CD14-positive monocyte (primary cell): Measurements from ENCODE around the gene ZNF223. TPM values are rescaled to one million over a fixed set of nuclear protein-coding genes. Genes with fewer than 3 reads are reported as not detected.

Source experiments
- DNase-seq, 3 donors: peaks; one replicate each; pipeline ENCODE4 v3.0.0-alpha.2; 2011 to 2022
- H2AFZ ChIP-seq: 2 replicates; pipeline ENCODE4 v1.6.0; 2012; ENCODE audit warnings: mild to moderate bottlenecking, low read depth, low read length, inconsistent platforms; ENCODE audit not compliant: insufficient read depth, poor library complexity, severe bottlenecking
- H3K27ac ChIP-seq, 2 donors: 1 replicate in 1 of 2; 2 replicates in 1 of 2; pipeline ENCODE4 v1.5.1; 2012 to 2013; ENCODE audit warnings: low read length in 2 of 2, control low read depth in 1 of 2, inconsistent platforms in 1 of 2, low read depth in 1 of 2, mild to moderate bottlenecking in 1 of 2
- H3K27me3 ChIP-seq, 2 donors: one replicate each; pipeline versions ENCODE4 v1.6.0 to v1.6.1; 2011 to 2013; ENCODE audit warnings: low read length in 2 of 2; ENCODE audit not compliant: control insufficient read depth in 2 of 2, insufficient read depth in 2 of 2
- H3K36me3 ChIP-seq, 2 donors: replicated peaks in 1 of 2; 1 replicate in 1 of 2; 2 replicates in 1 of 2; pipeline versions ENCODE4 v1.5.1 to v1.6.1; 2012 to 2013; ENCODE audit warnings: low read length in 2 of 2, control low read depth in 1 of 2, inconsistent platforms in 1 of 2, mild to moderate bottlenecking in 1 of 2; ENCODE audit not compliant: insufficient read depth in 2 of 2, control insufficient read depth in 1 of 2
- H3K4me1 ChIP-seq, 2 donors: 1 replicate in 1 of 2; 2 replicates in 1 of 2; pipeline versions ENCODE4 v1.5.1 to v1.6.1; 2012 to 2013; ENCODE audit warnings: low read length in 2 of 2, control low read depth in 1 of 2, inconsistent platforms in 1 of 2, mild to moderate bottlenecking in 1 of 2, moderate library complexity in 1 of 2; ENCODE audit not compliant: insufficient read depth in 2 of 2, control insufficient read depth in 1 of 2
- H3K4me2 ChIP-seq: replicated peaks from 2 replicates; pipeline ENCODE3; 2012; ENCODE audit warnings: low read length, moderate library complexity, mild to moderate bottlenecking; ENCODE audit not compliant: poor library complexity, severe bottlenecking; ENCODE audit errors: extremely low read depth
- H3K4me3 ChIP-seq, 3 experiments: fragments of 200-600 bp in 1 of 3; sonication (generic) in 1 of 3; replicated peaks in 1 of 3; 1 replicate in 2 of 3; 2 replicates in 1 of 3; pipeline ENCODE4 v1.5.1; 2011 to 2013; ENCODE audit warnings: low read length in 3 of 3, mild to moderate bottlenecking in 3 of 3, control low read depth in 2 of 3, low read depth in 2 of 3, inconsistent platforms in 1 of 3, moderate library complexity in 1 of 3
- H3K79me2 ChIP-seq: 2 replicates; pipeline ENCODE4 v1.6.0; 2012; ENCODE audit warnings: mild to moderate bottlenecking, control low read depth, inconsistent platforms, low read length, moderate library complexity; ENCODE audit not compliant: insufficient read depth
- H3K9ac ChIP-seq: 2 replicates; pipeline ENCODE4 v1.6.0; 2017; ENCODE audit warnings: low read length, mild to moderate bottlenecking; ENCODE audit not compliant: insufficient read depth, poor library complexity, severe bottlenecking
- H3K9me3 ChIP-seq, 2 donors: replicated peaks in 1 of 2; 1 replicate in 1 of 2; 2 replicates in 1 of 2; pipeline versions ENCODE4 v1.5.1 to v1.6.1; 2012 to 2013; ENCODE audit warnings: low read length in 2 of 2, control low read depth in 1 of 2; ENCODE audit not compliant: control insufficient read depth in 1 of 2, insufficient read depth in 1 of 2
- H4K20me1 ChIP-seq: 2 replicates; pipeline ENCODE4 v1.6.0; 2012; ENCODE audit warnings: mild to moderate bottlenecking, low read length, control low read depth, moderate library complexity; ENCODE audit not compliant: insufficient read depth
- H3K27ac Mint-ChIP-seq, 7 donors: one replicate each; pipeline ENCODE4 v1.8.0; 2020; ENCODE audit warnings: mild to moderate bottlenecking in 7 of 7, mixed read lengths in 7 of 7, moderate library complexity in 6 of 7, inconsistent platforms in 2 of 7
- H3K27me3 Mint-ChIP-seq, 3 donors: one replicate each; pipeline ENCODE4 v1.8.0; 2021 to 2022; ENCODE audit warnings: low read depth in 3 of 3, mild to moderate bottlenecking in 3 of 3, mixed read lengths in 3 of 3, moderate library complexity in 3 of 3, inconsistent platforms in 1 of 3
- H3K36me3 Mint-ChIP-seq, 2 donors: one replicate each; pipeline ENCODE4 v1.8.0; 2020; ENCODE audit warnings: mixed read lengths in 2 of 2, inconsistent platforms in 1 of 2, mild to moderate bottlenecking in 1 of 2
- H3K4me1 Mint-ChIP-seq: one replicate; pipeline ENCODE4 v1.8.0; 2020; ENCODE audit warnings: mild to moderate bottlenecking, mixed read lengths
- H3K4me3 Mint-ChIP-seq, 2 donors: one replicate each; pipeline ENCODE4 v1.8.0; 2020; ENCODE audit warnings: mild to moderate bottlenecking in 2 of 2, mixed read lengths in 2 of 2, moderate library complexity in 1 of 2
- H3K9me3 Mint-ChIP-seq, 7 donors: one replicate each; pipeline ENCODE4 v1.8.0; 2020 to 2022; ENCODE audit warnings: mixed read lengths in 7 of 7, mild to moderate bottlenecking in 6 of 7, moderate library complexity in 6 of 7, inconsistent platforms in 2 of 7
- CTCF ChIP-seq: fragments of 200-600 bp; IDR thresholded peaks from one replicate; pipeline ENCODE4 v1.8.0; 2022; ENCODE audit warnings: antibody characterized with exemption, mild to moderate bottlenecking
- WGBS: methylation state at CpG from one replicate; pipeline ENCODE4 v1.1.5; 2013; ENCODE audit warnings: missing lambda C conversion rate; ENCODE audit not compliant: insufficient coverage; 5-methylcytosine and 5-hydroxymethylcytosine counted together
- intact Hi-C, 2 donors: fragments of 100-400 bp; cut with micrococcal nuclease; formaldehyde crosslinking; loops; one replicate each; pipeline versions ENCODE4 v1.15.0 to v1.15.1; 2023
- polyA plus RNA-seq, 3 donors: library from polyadenylated mRNA; depleted of rRNA in 1 of 3; unstranded in 2 of 3; stranded (reverse) in 1 of 3; fragments of 300-500 nt in 2 of 3; fragments of >200 nt in 1 of 3; fragmentation: Illumina TruSeq in 2 of 3; gene quantifications; 1 replicate in 2 of 3; 2 replicates in 1 of 3; pipeline ENCODE4 v1.2.3, GENCODE V29; 2012 to 2021

ZNF223 gene
- polyA plus RNA-seq, 3 donors: 1.1 to 2.0 (median 1.2) TPM

- Mint-ChIP-seq H3K4me1 (peaks cover 17% of the 10 kb centered on the region), H3K27ac (peak within 1 kb of the TSS; percentile 80 to 94 (median 85)), H3K9me3 (peaks cover 17 to 57% (median 36%) of the 10 kb centered on the region in 7 donors), H3K36me3 (peaks cover 31 to 34% of the 10 kb centered on the region in 2 donors), H3K27me3 (peaks cover 1 to 4% (median 2%) of the 10 kb centered on the region in 3 donors), H3K4me3 (peak within 1 kb of the TSS; percentile 97 to 98)
- peak; percentile 81 to 91 (median 88) for DNase-seq
- 7% methylated on average over 23 of the region's 37 CpGs for WGBS
- peak within 1 kb of the TSS; percentile 77 for H3K9ac ChIP-seq
- peaks cover 13 to 15% of the 10 kb centered on the region in 2 donors for H3K4me1 ChIP-seq
- H2AFZ ChIP-seq: peak within 1 kb of the TSS; percentile 99
- H3K36me3 ChIP-seq: peaks cover 24 to 38% of the 10 kb centered on the region in 2 donors
- no peak for TF ChIP-seq CTCF
- peak within 1 kb of the TSS; percentile 77 to 98 (median 78) for H3K4me3 ChIP-seq
- H3K27me3 ChIP-seq: no peaks in the 10 kb centered on the region
- H3K9me3 ChIP-seq: peaks cover 11 to 43% of the 10 kb centered on the region in 2 donors
- peak within 1 kb of the TSS; percentile 97 for H3K4me2 ChIP-seq
- no peaks in the 10 kb centered on the region for H4K20me1 ChIP-seq
- H3K79me2 ChIP-seq: no peaks in the 10 kb centered on the region
- peak within 1 kb of the TSS; percentile 34 to 88 for H3K27ac ChIP-seq
- intact Hi-C loops: loop anchor here in 1 of 2 donors (1.0 to 2.0 kb wide), 2 partner anchors 23 to 69 kb away; partner anchors contain the start of genes ZNF224 and ZNF230
Measured at GRCh38 chr19:44025217-44025936, 26.5 kb upstream of the ZNF223 start, which contains the start of gene ZNF222. ZNF222 (plus strand) TSS chr19:44025379; CDS start chr19:44025437, 58 bp downstream.

- WGBS: 100% methylated on average over 1 of the region's 6 CpGs
- no peak overlapping the region for H3K9ac ChIP-seq
- no peak overlapping the region for H3K27ac Mint-ChIP-seq
- H3K36me3 Mint-ChIP-seq: peaks cover 40 to 46% of the 10 kb centered on the region in 2 donors
- no peak overlapping the region for H3K4me2 ChIP-seq
- H3K79me2 ChIP-seq: no peaks in the 10 kb centered on the region
- H3K36me3 ChIP-seq: peaks cover 32 to 51% of the 10 kb centered on the region in 2 donors
- H3K9me3 Mint-ChIP-seq: peaks cover 27 to 61% (median 41%) of the 10 kb centered on the region in 7 donors
- no peak overlapping the region for H3K27ac ChIP-seq
- H3K4me3 ChIP-seq: no peak overlapping the region
- no peak overlapping the region for H2AFZ ChIP-seq
- TF ChIP-seq CTCF: no peak
- peaks cover 0 to 4% (median 1%) of the 10 kb centered on the region in 3 donors for H3K27me3 Mint-ChIP-seq
- no peak overlapping the region for H3K4me3 Mint-ChIP-seq
- peaks cover 13 to 15% of the 10 kb centered on the region in 2 donors for H3K4me1 ChIP-seq
- no peaks in the 10 kb centered on the region for H3K27me3 ChIP-seq
- H3K9me3 ChIP-seq: peaks cover 20 to 49% of the 10 kb centered on the region in 2 donors
- H4K20me1 ChIP-seq: no peaks in the 10 kb centered on the region
- intact Hi-C loops: no loop called here
- peaks cover 17% of the 10 kb centered on the region for H3K4me1 Mint-ChIP-seq
- DNase-seq: no peak
Measured at GRCh38 chr19:44026622-44027021, 25.2 kb upstream of the ZNF223 start.
